ENCODE results near the gene PIANP.
"Not testable (repeated sequence)": the region's sequence is repeated elsewhere in the genome, so short reads cannot be mapped to it uniquely, and the experiment has no call there.

PIANP gene

GRCh38 chr12:6700646-6701051 lies at the start of gene PIANP:
Gene PIANP, minus strand, starts transcription at chr12:6700815. Its CDS starts 2,754 bp downstream, at chr12:6698061.
- no peak for DNase-seq

GRCh38 chr12:6748761-6749160 lies 48.1 kb upstream of the PIANP start:
- DNase-seq = no peak

GRCh38 chr12:6747216-6747615 lies 46.6 kb upstream of the PIANP start:
- no peak for DNase-seq

GRCh38 chr12:6745741-6746525 lies 45.3 kb upstream of the PIANP start:
- DNase-seq = no peak

GRCh38 chr12:6743300-6743699 lies 42.7 kb upstream of the PIANP start:
- DNase-seq = not testable (repeated sequence)

- DNase-seq = no peak
Measured at GRCh38 chr12:6742834-6743233, 42.2 kb upstream of the PIANP start.

- DNase-seq = not testable (repeated sequence)
Measured at GRCh38 chr12:6742080-6742479, 41.5 kb upstream of the PIANP start.

- no peak for DNase-seq
Measured at GRCh38 chr12:6736754-6737153, 36.1 kb upstream of the PIANP start.

- DNase-seq = peak; percentile 25
Measured at GRCh38 chr12:6735448-6736191, 35.0 kb upstream of the PIANP start.

- DNase-seq = no peak
Measured at GRCh38 chr12:6734506-6735387, 34.1 kb upstream of the PIANP start.

- DNase-seq = no peak
Measured at GRCh38 chr12:6730169-6730568, 29.6 kb upstream of the PIANP start.

GRCh38 chr12:6729186-6729585 lies 28.6 kb upstream of the PIANP start:
- no peak for DNase-seq

GRCh38 chr12:6725350-6725749 lies 24.7 kb upstream of the PIANP start:
- no peak for DNase-seq

GRCh38 chr12:6724409-6724797 lies 23.8 kb upstream of the PIANP start:
- DNase-seq = no peak

- peak; percentile 99 for DNase-seq
Measured at GRCh38 chr12:6723607-6724408, 23.2 kb upstream of the PIANP start, which contains the start of gene COPS7A. Gene COPS7A, plus strand, starts transcription at chr12:6724046. Its CDS starts 611 bp downstream, at chr12:6724657.

GRCh38 chr12:6722863-6723262 lies 22.2 kb upstream of the PIANP start:
- DNase-seq = no peak

- DNase-seq = no peak
Measured at GRCh38 chr12:6716874-6717437, 16.3 kb upstream of the PIANP start.

- DNase-seq = not testable (repeated sequence)
Measured at GRCh38 chr12:6716031-6716873, 15.6 kb upstream of the PIANP start.

GRCh38 chr12:6708960-6709394 lies 8.4 kb upstream of the PIANP start:
- DNase-seq = no peak

- not testable (repeated sequence) for DNase-seq
Measured at GRCh38 chr12:6708351-6708750, 7.7 kb upstream of the PIANP start.

GRCh38 chr12:6703631-6704030 lies 3.0 kb upstream of the PIANP start:
- no peak for DNase-seq

Data from NCI-H1092 treated with DMSO at 0.1 percent for 48 hours (cell line).